Prostate gland (tissue), 2 donors: ENCODE results near the gene KLK8. TPM values are rescaled to one million over a fixed set of nuclear protein-coding genes. Genes with fewer than 3 reads are reported as not detected.
A peak's percentile ranks its signal among the peaks of the same experiment; 100 is the strongest.

Experiments
- DNase-seq: peaks from one replicate; pipeline ENCODE4 v3.0.0-alpha.2; 2019; ENCODE audit warnings: low spot score
- H3K27ac ChIP-seq, 2 donors: fragments of 200-600 bp; sonication (generic); 2 replicates each; pipeline ENCODE4 v1.5.1; 2017 to 2019
- H3K27me3 ChIP-seq: fragments of 200-600 bp; sonication (generic); replicated peaks from 2 replicates; pipeline ENCODE4 v1.5.1; 2019; ENCODE audit not compliant: insufficient read depth
- H3K36me3 ChIP-seq, 2 donors: fragments of 200-600 bp; sonication (generic); 1 replicate in 1 of 2; 2 replicates in 1 of 2; pipeline versions ENCODE4 v1.5.1 to v1.8.1; 2017 to 2019
- H3K4me1 ChIP-seq: fragments of 200-600 bp; sonication (generic); replicated peaks from 2 replicates; pipeline ENCODE4 v1.5.1; 2019
- H3K4me3 ChIP-seq, 2 donors: fragments of 200-600 bp; sonication (generic); 2 replicates each; pipeline ENCODE4 v1.5.1; 2017 to 2019
- H3K9me3 ChIP-seq: fragments of 200-600 bp; sonication (generic); 2 replicates; pipeline ENCODE4 v1.5.1; 2017
- CTCF ChIP-seq, 4 experiments: fragments of 200-600 bp in 2 of 4; fragments of 450-650 bp in 2 of 4; sonication (generic) in 2 of 4; IDR thresholded peaks; 1 replicate in 3 of 4; 2 replicates in 1 of 4; pipeline ENCODE4 v1.5.1; 2016 to 2019; ENCODE audit warnings: antibody characterized with exemption in 4 of 4, mild to moderate bottlenecking in 2 of 4, moderate library complexity in 2 of 4
- POLR2A ChIP-seq: fragments of 450-650 bp; IDR thresholded peaks from one replicate; pipeline ENCODE4 v1.6.1; 2016; ENCODE audit warnings: antibody characterized with exemption, mild to moderate bottlenecking
- POLR2AphosphoS5 ChIP-seq: sonication (generic); formaldehyde crosslinking; IDR thresholded peaks from one replicate; pipeline ENCODE4 v1.6.1; 2017; ENCODE audit warnings: antibody characterized with exemption
- WGBS: methylation state at CpG from one replicate; pipeline ENCODE4 v1.1.5; 2018; 5-methylcytosine and 5-hydroxymethylcytosine counted together
- intact Hi-C: fragments of 100-400 bp; cut with DNase I; formaldehyde crosslinking; loops from one replicate; pipeline ENCODE4 v1.14.2; 2022
- total RNA-seq, 2 donors: library from RNA; depleted of rRNA; stranded (reverse); fragments of >200 nt; gene quantifications; one replicate each; pipeline ENCODE4 v1.1.0, GENCODE V29; 2016

The KLK8 gene
- total RNA-seq, 2 donors from 2014 or later = not detected

DNA sequence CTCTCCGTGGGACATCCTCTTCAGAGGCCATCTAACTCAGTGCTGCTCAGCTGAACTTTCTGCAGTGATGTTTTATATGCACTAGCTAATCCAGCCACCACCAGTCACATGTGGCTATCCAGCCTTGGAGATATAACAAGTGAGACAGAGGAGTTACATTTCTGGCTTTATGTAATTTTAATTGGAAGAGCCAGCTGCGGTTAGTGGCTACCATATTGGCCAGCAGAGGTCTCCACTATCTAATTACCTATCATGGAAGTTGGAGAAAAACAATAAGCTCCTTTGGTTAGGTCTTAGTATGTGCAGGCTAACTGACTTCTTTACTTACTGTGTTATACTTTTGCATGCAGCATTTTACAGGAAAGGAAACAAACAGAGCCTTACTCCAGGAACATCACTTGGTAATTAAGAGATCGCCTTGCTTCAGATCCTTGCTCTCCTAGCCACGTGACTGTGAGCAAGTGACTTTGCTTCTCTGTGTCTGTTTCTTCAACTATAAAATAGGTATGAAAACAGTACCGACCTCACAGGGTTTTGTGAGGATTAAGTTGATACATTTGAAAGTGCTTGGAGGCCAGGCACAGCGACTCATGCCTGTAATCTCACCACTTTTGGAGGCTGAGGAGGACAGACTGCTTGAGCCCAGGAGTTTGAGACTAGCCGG lies 19.7 kb upstream of the KLK8 start:
- intact Hi-C loops = no loop called here
- H3K9me3 ChIP-seq = no peaks in the 10 kb centered on the region
- no peaks in the 10 kb centered on the region for H3K4me1 ChIP-seq
- H3K4me3 ChIP-seq = no peak overlapping the region
- no peaks in the 10 kb centered on the region for H3K36me3 ChIP-seq
- peak overlapping the region; percentile 72 to 80 for H3K27ac ChIP-seq
- TF ChIP-seq POLR2AphosphoS5 (peak; percentile 76), CTCF (IDR thresholded peaks at IDR 0.05) (peak; percentile 40 to 90 (median 80)), POLR2A (no peak)
- peak; percentile 70 for DNase-seq
- H3K27me3 ChIP-seq = no peaks in the 10 kb centered on the region
- WGBS = 25% methylated on average over 7 of the region's 7 CpGs

DNA sequence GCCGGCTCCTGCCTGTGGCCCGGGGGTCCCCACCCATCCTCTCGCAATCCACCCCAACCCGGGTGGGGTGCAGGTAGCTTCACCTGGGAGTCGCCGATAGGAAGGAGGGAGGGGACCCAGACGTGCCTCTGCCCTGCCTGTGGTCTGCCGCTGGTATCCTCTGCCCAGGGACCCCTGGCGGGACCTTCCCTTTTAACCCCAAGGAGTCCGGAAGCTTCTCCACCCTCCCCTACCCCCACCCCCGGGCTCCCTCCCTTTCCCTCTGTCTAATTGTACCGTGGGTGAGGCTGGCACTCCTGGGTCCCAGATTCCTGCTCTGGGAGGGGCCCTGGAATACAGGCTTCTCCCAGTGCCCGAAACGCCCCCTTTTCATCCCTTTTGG lies 18.1 kb upstream of the KLK8 start, which contains the start of gene KLK10:
Gene KLK10 (minus strand): TSS at position 166 of the 382 bp plus-strand sequence. CDS start 579 bp downstream, outside the sequence.
- intact Hi-C loops = no loop called here

DNA sequence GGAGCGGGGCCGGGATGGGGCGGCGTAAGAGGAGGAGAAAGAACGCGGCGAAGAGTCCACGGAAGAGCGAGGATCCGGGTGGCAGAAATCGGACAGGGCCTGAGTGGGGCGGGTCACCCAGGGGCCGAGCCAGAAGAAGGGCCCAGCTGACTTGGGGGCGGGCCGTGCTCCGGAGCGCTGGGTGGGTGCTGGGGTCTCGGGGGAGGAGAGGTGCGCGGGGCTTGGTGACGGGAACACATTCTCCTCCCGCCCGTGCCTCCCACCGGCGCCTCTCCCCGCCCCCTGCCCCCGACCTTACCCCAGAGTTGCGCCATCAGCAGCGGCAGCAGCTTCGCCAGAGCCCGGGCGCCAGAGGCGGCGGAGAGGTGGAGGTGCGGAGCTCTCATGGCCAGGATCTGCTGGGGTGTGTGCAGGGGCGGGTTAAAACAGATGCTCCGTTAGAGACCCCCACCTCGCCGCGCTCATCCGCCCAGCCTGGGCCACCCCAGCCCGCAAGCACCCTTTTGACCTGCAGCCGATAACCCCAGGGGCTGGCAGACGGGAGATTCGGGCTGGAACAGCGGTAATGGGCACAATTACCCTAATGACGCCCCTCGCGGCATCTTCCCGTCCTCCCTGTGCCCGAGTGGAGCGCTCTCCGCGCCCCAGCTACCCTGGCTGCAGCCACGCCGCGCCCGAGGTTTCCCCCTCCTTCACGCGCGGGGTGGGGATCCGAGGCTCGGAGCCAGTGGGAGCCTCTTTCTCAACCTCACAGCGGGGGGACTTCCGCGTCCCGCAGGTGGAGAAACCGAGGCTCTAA lies 17.5 kb upstream of the KLK8 start:
- 3% methylated on average over 66 of the region's 68 CpGs for WGBS
- peak; percentile 60 for DNase-seq
- intact Hi-C loops = no loop called here
- Histone ChIP-seq H3K27me3 (no peaks in the 10 kb centered on the region), H3K4me3 (peak overlapping the region; percentile 32 to 35), H3K36me3 (no peaks in the 10 kb centered on the region), H3K9me3 (no peaks in the 10 kb centered on the region), H3K27ac (peak overlapping the region; percentile 72 to 80), H3K4me1 (no peaks in the 10 kb centered on the region)
- peak; percentile 34 for TF ChIP-seq POLR2AphosphoS5
- TF ChIP-seq POLR2A = peak; percentile 66
- no peak for TF ChIP-seq CTCF (IDR thresholded peaks at IDR 0.05)

More for the DNA sequence above, 18.1 kb upstream of the KLK8 start, which contains the start of gene KLK10:
- Histone ChIP-seq H3K36me3 (no peaks in the 10 kb centered on the region), H3K4me1 (no peaks in the 10 kb centered on the region), H3K27me3 (no peaks in the 10 kb centered on the region), H3K27ac (peak within 1 kb of the TSS; percentile 72 to 80), H3K9me3 (no peaks in the 10 kb centered on the region), H3K4me3 (peak within 1 kb of the TSS; percentile 32 to 35)
- TF ChIP-seq POLR2AphosphoS5 (no peak), POLR2A (no peak), CTCF (IDR thresholded peaks at IDR 0.05) (no peak)
- 6% methylated on average over 14 of the region's 14 CpGs for WGBS
- DNase-seq = no peak

DNA sequence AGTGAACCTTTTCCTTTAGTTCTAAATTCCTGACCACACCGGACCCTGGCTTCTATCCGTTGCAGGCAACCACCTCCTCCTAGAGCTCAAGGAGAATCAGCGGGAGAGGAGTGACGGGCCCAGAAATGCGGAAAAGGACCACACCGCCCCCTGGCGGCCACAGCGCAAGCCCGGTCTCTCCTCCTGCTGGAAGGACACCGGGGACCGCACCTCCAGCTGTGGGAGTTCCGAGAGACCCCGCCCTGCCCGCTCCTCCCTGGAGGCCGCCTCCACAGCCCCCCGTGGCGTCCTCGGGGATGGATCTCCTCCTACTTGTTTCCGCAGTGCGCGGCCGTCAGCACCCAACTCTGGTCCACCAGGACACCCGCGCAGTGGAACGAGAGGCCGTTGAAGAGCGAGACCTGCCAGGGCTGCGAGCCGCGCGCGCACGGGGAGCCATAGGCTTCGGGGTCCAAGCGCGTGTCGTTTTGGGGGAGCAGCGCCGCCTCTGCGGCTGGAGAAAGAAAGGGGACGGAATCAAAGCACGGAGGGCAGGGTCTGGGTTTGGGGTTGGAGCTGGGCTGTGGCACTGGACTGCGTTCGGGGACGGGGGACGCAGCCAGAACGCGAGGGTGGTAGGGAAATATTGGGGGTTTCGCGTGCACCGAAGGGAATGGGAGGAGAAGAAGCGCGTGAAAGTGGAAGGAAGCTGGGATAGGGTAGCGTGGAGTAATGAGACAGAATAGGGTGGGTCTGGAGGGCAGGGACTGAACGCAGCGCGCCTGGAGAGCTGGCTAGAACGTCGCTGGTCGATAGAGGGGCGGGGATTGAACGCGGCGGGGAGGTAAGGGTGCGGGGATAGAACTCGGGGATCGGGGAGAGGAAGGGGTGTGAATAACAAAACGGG lies 15.6 kb upstream of the KLK8 start:
- intact Hi-C loops = no loop called here
- Histone ChIP-seq H3K9me3 (no peaks in the 10 kb centered on the region), H3K27me3 (no peaks in the 10 kb centered on the region), H3K4me3 (peak overlapping the region; percentile 22 to 34), H3K36me3 (no peaks in the 10 kb centered on the region), H3K4me1 (no peaks in the 10 kb centered on the region), H3K27ac (peak overlapping the region; percentile 39 to 55)
- DNase-seq = peak; percentile 74
- WGBS = 1% methylated on average over 68 of the region's 68 CpGs
- TF ChIP-seq POLR2AphosphoS5 (peak; percentile 27), CTCF (IDR thresholded peaks at IDR 0.05) (peak; percentile 65 to 94 (median 84)), POLR2A (no peak)
